HG03097 (cell line): Measurements from ENCODE around the gene IKBIP.
"Not testable (repeated sequence)": the region's sequence is repeated elsewhere in the genome, so short reads cannot be mapped to it uniquely, and the experiment has no call there.

Experiments
- ATAC-seq: cut with Tn5 transposase; IDR thresholded peaks from one replicate; pipeline ENCODE4 v1.9.1; 2021; ENCODE audit not compliant: unreplicated experiment, low FRiP score

IKBIP gene

DNA sequence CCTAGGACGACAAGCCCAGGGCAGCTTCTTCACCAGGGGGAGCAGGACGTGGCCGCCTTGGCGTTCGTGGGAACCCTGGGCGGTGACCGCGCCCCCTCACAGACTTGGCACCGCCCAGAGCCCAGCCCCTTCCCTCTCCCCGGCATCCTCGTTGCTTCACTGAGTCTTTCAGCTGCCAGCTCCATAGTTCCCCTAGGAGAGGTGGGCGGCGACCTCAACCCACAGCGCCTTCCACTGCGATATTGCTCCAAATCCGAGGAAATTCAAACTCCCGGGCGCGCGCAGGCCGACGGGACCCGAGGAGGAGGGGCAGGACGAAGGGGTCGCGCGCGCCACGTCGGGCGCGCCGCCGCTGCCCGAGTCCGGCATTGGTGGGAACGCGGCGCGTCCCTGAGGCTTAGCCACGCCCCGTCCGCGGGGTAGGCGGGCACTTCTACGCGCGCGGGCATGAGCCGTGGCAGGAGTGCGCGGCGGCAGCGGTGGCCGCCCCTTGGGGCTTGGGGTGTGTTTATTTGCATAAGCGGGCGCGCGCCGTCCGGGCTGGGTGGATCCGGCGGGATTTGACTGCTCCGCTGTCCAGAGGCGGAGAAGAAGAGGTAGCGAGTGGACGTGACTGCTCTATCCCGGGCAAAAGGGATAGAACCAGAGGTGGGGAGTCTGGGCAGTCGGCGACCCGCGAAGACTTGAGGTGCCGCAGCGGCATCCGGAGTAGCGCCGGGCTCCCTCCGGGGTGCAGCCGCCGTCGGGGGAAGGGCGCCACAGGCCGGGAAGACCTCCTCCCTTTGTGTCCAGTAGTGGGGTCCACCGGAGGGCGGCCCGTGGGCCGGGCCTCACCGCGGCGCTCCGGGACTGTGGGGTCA is at the start of gene IKBIP, which contains the start of gene APAF1:
Gene IKBIP, minus strand, starts transcription at position 77 of the 860 bp plus-strand sequence. CDS start 87 bp downstream, outside the sequence.
Gene APAF1, plus strand, starts transcription at position 579 of the 860 bp plus-strand sequence. CDS start 3,070 bp downstream, outside the sequence.
- peak; percentile 79 for ATAC-seq

DNA sequence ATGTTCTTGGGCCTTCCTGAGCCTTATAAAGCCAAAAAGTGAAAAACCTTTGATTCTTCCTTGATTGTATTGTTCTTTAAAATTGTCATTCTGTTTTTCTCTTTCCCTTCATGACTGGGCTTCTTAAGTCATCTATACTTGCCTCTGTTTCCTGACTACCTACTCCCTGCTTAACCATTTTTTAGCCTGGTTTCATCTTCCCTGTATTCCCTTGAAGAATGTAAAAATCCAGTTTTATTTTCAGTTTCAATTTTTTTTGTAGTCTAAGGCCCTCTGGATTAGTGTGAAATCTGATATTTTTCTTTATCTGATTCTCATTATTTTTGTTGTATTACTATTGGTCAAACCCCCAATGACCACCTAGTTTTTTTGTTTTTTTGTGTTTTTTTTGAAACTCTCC is 46.8 kb upstream of the IKBIP start:
- no peak for ATAC-seq

DNA sequence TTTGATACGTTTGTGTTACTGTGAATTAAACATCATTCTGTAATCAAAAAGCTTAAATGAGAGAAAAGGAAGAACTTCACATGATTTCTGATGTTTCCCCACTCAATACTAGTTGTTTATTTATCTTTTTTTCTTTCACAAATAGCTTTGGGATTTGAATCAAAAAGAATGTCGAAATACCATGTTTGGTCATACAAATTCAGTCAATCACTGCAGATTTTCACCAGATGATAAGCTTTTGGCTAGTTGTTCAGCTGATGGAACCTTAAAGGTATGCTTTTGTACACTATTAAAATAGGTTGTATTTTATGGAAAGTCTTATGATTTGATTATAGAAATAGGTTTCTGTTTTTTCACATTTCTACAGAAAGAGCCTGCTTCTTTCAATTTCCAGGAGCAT is 42.0 kb upstream of the IKBIP start:
- no peak for ATAC-seq

- no peak for ATAC-seq
These were observed 39.6 kb upstream of the IKBIP start for GRCh38 chr12:98684199-98684598.

- no peak for ATAC-seq
These were observed 35.0 kb upstream of the IKBIP start for GRCh38 chr12:98679611-98680005.

DNA sequence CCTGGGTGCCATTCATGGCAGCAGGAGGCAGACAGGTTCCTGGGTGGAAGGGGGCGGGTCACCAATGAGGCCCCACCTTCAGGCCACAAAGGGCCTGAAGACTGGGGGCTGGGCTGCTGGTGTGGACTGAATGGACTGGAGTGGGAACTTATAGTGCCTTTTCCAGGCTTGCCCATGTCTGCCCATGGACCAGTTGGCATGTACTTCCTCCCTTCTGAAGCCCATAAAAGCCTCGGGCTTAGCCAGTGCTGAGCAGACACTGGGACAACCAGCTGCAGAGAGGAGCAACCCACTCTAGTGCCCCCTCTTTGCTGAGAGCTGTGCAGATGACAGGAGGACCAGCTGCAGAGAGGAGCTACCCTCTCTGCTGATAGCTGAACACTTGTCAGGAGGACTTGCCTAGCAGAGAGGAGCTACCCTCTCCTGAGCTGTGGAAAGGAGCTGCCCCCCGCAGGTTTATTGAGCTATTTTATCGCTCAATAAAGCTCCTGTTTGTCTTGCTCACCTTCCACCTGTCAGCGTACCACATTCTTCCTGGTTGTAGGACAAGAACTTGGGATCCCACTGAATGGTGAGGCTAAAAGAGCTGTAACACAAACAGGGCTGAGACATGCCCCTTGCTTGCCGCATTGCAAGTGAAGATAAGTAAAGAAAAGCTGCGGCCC is 34.5 kb upstream of the IKBIP start:
- ATAC-seq: no peak

GRCh38 chr12:98678236-98678945 is 33.8 kb upstream of the IKBIP start:
- ATAC-seq: no peak

GRCh38 chr12:98674841-98675240 is 30.3 kb upstream of the IKBIP start:
- no peak for ATAC-seq

GRCh38 chr12:98671459-98671858 is 26.9 kb upstream of the IKBIP start:
- ATAC-seq: no peak

- no peak for ATAC-seq
These were observed 25.2 kb upstream of the IKBIP start for GRCh38 chr12:98669751-98670150.

- no peak for ATAC-seq
These were observed 15.9 kb upstream of the IKBIP start for GRCh38 chr12:98660521-98660920.

- ATAC-seq: no peak
These were observed 11.9 kb upstream of the IKBIP start for GRCh38 chr12:98656289-98657101.

DNA sequence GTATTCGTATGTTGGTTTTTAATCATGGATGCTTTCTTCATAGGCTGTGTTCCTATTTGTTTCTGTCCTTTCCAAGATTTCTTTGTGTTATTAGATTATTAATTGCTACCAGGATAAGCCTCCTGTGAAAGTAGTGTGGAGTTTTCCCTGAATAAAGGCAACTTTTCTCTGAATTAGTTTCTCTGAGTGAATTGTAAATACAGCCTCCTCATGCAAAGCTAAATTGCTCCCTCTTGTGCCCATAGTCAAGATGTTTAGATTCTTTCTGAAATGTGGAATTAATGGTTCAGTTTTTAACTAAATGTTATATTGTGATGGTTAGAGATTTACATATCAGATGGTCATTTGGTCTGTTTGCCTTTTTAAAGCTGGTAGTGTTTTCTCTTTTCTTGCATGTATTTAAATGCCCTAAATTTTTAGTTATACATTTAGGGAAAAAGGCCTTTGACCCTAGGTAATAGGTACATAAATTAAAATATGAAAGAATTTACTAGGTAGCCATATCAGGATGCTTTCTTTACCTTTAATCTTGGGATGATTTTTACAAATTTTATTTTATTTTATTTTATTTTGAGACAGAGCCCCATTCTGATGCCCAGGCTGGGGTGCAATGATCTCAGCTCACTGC is 9.4 kb upstream of the IKBIP start:
- no peak for ATAC-seq

DNA sequence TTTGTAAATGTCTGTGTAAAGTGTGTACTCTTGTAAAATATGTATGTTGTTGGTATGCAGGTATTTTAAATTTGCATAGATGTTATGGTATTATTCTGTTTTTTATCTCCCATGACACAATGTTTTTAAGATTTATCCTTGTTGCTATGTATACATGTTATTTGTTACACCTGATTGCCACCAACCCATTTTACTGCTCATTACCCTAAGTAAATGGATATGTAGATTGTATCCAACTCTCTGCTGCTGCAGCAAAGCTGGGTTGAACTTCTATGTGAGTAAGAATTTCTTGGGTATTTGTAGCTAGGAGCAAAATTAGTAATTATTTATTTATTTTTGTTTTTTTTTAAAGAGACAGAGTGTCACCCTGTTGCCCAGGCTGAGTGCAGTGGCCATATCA is 6.7 kb upstream of the IKBIP start:
- ATAC-seq: no peak

DNA sequence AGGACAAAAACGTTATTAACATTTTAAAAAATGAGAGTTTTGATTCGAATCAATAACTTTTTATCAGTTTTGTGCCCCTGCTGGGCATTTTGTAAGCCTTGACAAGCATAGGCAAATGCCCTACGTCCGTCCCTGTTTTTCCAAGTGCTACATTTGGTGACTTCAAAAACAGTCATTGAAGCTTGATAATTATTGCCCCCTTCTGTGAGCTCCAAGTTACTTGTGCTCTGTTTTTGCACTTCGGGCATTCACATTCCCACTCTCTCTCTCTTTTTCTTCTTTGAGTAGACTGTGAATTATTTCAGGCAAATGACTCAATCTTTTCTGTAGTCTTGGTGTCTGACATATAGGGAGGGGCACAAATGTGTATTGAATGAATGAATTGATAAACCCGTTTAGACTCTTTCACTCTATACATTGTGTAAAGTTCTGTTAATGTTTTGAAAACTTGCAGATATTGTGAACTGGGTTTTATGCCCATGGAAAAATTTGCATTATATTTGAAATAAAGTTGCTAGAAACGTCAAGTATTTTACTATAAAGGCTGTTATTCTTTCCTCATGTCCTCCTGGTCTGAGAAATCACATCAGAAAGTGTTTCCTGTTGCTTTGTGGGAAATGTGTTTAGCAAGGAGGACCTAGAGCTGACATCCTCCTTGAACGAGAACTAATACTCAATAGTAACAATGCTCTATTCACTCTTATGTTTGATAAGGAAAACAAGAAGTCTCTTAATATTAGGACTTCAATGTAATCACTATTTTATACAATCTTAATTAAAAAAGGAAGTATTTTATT is 1.9 kb upstream of the IKBIP start:
- no peak for ATAC-seq

GRCh38 chr12:98645572-98646067 is 1.0 kb upstream of the IKBIP start:
- ATAC-seq: no peak

DNA sequence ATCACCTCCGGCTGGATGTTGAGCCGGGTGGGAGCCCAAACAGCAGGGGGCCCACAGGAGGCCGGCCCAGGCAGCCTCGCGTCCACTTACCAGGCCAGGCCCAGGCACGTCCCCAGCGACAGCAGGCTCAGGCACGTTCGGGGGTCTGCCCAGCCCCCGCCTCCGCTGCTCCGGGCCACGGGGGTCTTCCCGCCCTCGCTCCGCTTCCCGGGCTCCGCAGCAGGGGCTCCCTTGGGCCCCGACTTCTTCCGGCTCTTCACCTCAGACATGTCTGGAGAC is 216 bp downstream of the IKBIP start:
- peak; percentile 20 for ATAC-seq

DNA sequence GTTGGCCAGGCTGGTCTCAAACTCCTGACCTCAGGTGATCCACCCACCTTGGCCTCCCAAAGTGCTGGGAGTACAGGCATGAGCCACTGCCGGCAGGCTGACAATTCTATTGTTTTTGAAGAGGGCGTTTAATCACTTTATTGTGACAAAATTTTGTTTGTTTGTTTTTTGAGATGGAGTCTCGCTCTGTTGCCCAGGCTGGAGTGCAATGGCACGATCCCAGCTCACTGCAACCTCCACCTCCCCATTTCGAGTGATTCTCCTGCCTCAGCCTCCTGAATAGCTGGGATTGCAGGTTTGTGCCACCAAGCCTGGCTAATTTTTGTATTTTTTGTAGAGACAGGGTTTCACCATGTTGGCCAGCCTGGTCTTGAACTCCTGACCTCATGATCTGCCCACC is 1.8 kb downstream of the IKBIP start:
- not testable (repeated sequence) for ATAC-seq

GRCh38 chr12:98639491-98639890 is 5.1 kb downstream of the IKBIP start:
- ATAC-seq: no peak
